Thyroid gland (tissue), 4 donors: ENCODE measurements around the gene TSPO. TPM values are rescaled to one million over a fixed set of nuclear protein-coding genes. Genes with fewer than 3 reads are reported as not detected.

Experiments used
- DNase-seq, 2 donors: peaks; one replicate each; pipeline ENCODE4 v3.0.0-alpha.2; 2019
- H3K27ac ChIP-seq, 3 donors: fragments of 200-600 bp; sonication (generic); 1 replicate in 2 of 3; 2 replicates in 1 of 3; pipeline ENCODE4 v1.5.1; 2016 to 2019; ENCODE audit warnings: mild to moderate bottlenecking in 1 of 3, moderate library complexity in 1 of 3
- H3K27me3 ChIP-seq: fragments of 200-600 bp; sonication (generic); one replicate; pipeline ENCODE4 v1.5.1; 2019
- H3K36me3 ChIP-seq, 2 donors: fragments of 200-600 bp; sonication (generic); one replicate each; pipeline ENCODE4 v1.5.1; 2016 to 2019
- H3K4me1 ChIP-seq, 2 donors: fragments of 200-600 bp; sonication (generic); one replicate each; pipeline ENCODE4 v1.5.1; 2017 to 2019
- H3K4me3 ChIP-seq, 3 donors: fragments of 200-600 bp; sonication (generic); replicated peaks in 1 of 3; 1 replicate in 2 of 3; 2 replicates in 1 of 3; pipeline ENCODE4 v1.5.1; 2016; ENCODE audit warnings: mild to moderate bottlenecking in 1 of 3
- H3K9me3 ChIP-seq: fragments of 200-600 bp; sonication (generic); one replicate; pipeline ENCODE4 v1.5.1; 2017
- CTCF ChIP-seq, 6 experiments: fragments of 200-600 bp in 3 of 6; fragments of 450-650 bp in 3 of 6; sonication (generic) in 3 of 6; IDR thresholded peaks; one replicate each; pipeline ENCODE4 v1.5.1; 2016 to 2019; ENCODE audit warnings: antibody characterized with exemption in 6 of 6, mild to moderate bottlenecking in 2 of 6, inconsistent platforms in 1 of 6, moderate library complexity in 1 of 6
- POLR2A ChIP-seq, 2 donors: fragments of 450-650 bp; IDR thresholded peaks; one replicate each; pipeline ENCODE4 v1.6.1; 2017; ENCODE audit warnings: antibody characterized with exemption in 2 of 2, mild to moderate bottlenecking in 2 of 2, moderate library complexity in 1 of 2
- WGBS, 2 donors: methylation state at CpG; one replicate each; pipeline ENCODE4 v1.1.5; 2017; 5-methylcytosine and 5-hydroxymethylcytosine counted together
- intact Hi-C: fragments of 100-400 bp; cut with DNase I; formaldehyde crosslinking; loops from one replicate; pipeline ENCODE4 v1.15.1; 2023
- total RNA-seq, 4 donors: library from RNA; depleted of rRNA; stranded (reverse); fragments of >200 nt; gene quantifications; one replicate each; pipeline ENCODE4 v1.2.3, GENCODE V29; 2016

Gene TSPO
- total RNA-seq, 4 donors from 2014 or later: 87.4 to 234 (median 170) TPM

- no peaks in the 10 kb centered on the region for H3K27me3 ChIP-seq
Measured at GRCh38 chr22:43110444-43110926, 40.9 kb upstream of the TSPO start, which contains the start of gene BIK. Gene BIK (plus strand): TSS chr22:43110750. CDS start chr22:43124023, 13,273 bp downstream.

GRCh38 chr22:43110927-43111623, 40.3 kb upstream of the TSPO start:
- peaks cover 13 to 22% of the 10 kb centered on the region in 2 donors for H3K4me1 ChIP-seq
- H3K9me3 ChIP-seq: no peaks in the 10 kb centered on the region
- H3K4me3 ChIP-seq: peak overlapping the region; percentile 52 to 72 (median 55)
- no peaks in the 10 kb centered on the region for H3K27me3 ChIP-seq
- H3K36me3 ChIP-seq: no peaks in the 10 kb centered on the region
- WGBS, 2 donors: 8 to 13% methylated on average over 11 to 24 of the region's 86 CpGs
- DNase-seq: peak; percentile 59 to 64
- intact Hi-C loops: no loop called here
- H3K27ac ChIP-seq: no peak overlapping the region
- TF ChIP-seq CTCF (IDR thresholded peaks at IDR 0.05) (no peak), POLR2A (IDR thresholded peaks at IDR 0.05) (peak in 1 of 2 donors; percentile 2)

More at GRCh38 chr22:43110444-43110926, 40.9 kb upstream of the TSPO start, which contains the start of gene BIK:
- TF ChIP-seq CTCF (IDR thresholded peaks at IDR 0.05) (peak in 1 of 6 experiments; percentile 18), POLR2A (IDR thresholded peaks at IDR 0.05) (peak in 1 of 2 donors; percentile 41)
- Histone ChIP-seq H3K4me1 (peaks cover 13 to 22% of the 10 kb centered on the region in 2 donors), H3K4me3 (peak within 1 kb of the TSS; percentile 52 to 72 (median 55)), H3K27ac (no peak within 1 kb of the TSS), H3K9me3 (no peaks in the 10 kb centered on the region), H3K36me3 (no peaks in the 10 kb centered on the region)
- DNase-seq: peak; percentile 50 to 67
- intact Hi-C loops: no loop called here
- 0% methylated on average over 5 to 9 of the region's 49 CpGs for WGBS, 2 donors

GRCh38 chr22:43113526-43114251, 37.7 kb upstream of the TSPO start:
- 64 to 74% methylated on average over 13 of the region's 13 CpGs for WGBS, 2 donors
- no peaks in the 10 kb centered on the region for H3K36me3 ChIP-seq
- no peak overlapping the region for H3K4me3 ChIP-seq
- intact Hi-C loops: no loop called here
- DNase-seq: no peak
- H3K9me3 ChIP-seq: no peaks in the 10 kb centered on the region
- peaks cover 13 to 22% of the 10 kb centered on the region in 2 donors for H3K4me1 ChIP-seq
- no peak overlapping the region for H3K27ac ChIP-seq
- TF ChIP-seq POLR2A (IDR thresholded peaks at IDR 0.05): no peak
- no peak for TF ChIP-seq CTCF (IDR thresholded peaks at IDR 0.05)
- H3K27me3 ChIP-seq: no peaks in the 10 kb centered on the region

GRCh38 chr22:43114958-43115357, 36.4 kb upstream of the TSPO start:
- Histone ChIP-seq H3K27ac (no peak overlapping the region), H3K4me1 (peaks cover 11 to 18% of the 10 kb centered on the region in 2 donors), H3K27me3 (no peaks in the 10 kb centered on the region), H3K36me3 (no peaks in the 10 kb centered on the region), H3K9me3 (no peaks in the 10 kb centered on the region), H3K4me3 (no peak overlapping the region)
- TF ChIP-seq POLR2A (IDR thresholded peaks at IDR 0.05): no peak
- TF ChIP-seq CTCF (IDR thresholded peaks at IDR 0.05): no peak
- intact Hi-C loops: no loop called here
- WGBS, 2 donors: 32 to 35% methylated on average over 5 of the region's 5 CpGs
- DNase-seq: no peak
